GM12878 (cell line): Measurements from ENCODE around the gene ECHDC1.

Experiments used
- BCL11A ChIP-seq: IDR thresholded peaks from 2 replicates; pipeline ENCODE4 v1.6.1; 2011; ENCODE audit warnings: low read depth, low read length
- CEBPB ChIP-seq, 2 experiments: fragments of 150-350 bp in 1 of 2; IDR thresholded peaks; 2 replicates each; pipeline ENCODE4 v1.6.1; 2012 to 2014; ENCODE audit warnings: low read depth in 2 of 2, low read length in 2 of 2, borderline replicate concordance in 1 of 2, inconsistent platforms in 1 of 2
- CREM ChIP-seq: IDR thresholded peaks from 2 replicates; pipeline ENCODE4 v1.6.1; 2014; ENCODE audit warnings: antibody characterized with exemption, low read depth
- CTCF ChIP-seq, 3 experiments: IDR thresholded peaks in 2 of 3; conservative IDR thresholded peaks in 1 of 3; 2 replicates each; pipeline ENCODE4 v1.5.1; 2011; ENCODE audit warnings: low read depth in 3 of 3, low read length in 3 of 3, mild to moderate bottlenecking in 3 of 3, control low read depth in 2 of 3, moderate library complexity in 2 of 3, inconsistent platforms in 1 of 3, mixed read lengths in 1 of 3; ENCODE audit not compliant: control insufficient read depth in 2 of 3, insufficient read depth in 1 of 3; ENCODE audit errors: extremely low read depth in 1 of 3
- EP300 ChIP-seq, 2 experiments: fragments of 150-350 bp in 1 of 2; IDR thresholded peaks; 2 replicates each; pipeline ENCODE4 v1.6.1; 2011 to 2012; ENCODE audit warnings: low read depth in 2 of 2, low read length in 2 of 2, borderline replicate concordance in 1 of 2, improper control_type of control experiment in 1 of 2, inconsistent platforms in 1 of 2; ENCODE audit not compliant: control insufficient read depth in 1 of 2
- ETV6 ChIP-seq, 2 experiments: fragments of 450-650 bp in 1 of 2; IDR thresholded peaks in 1 of 2; conservative IDR thresholded peaks in 1 of 2; 2 replicates each; pipeline ENCODE4 v1.6.1; 2014; ENCODE audit warnings: antibody characterized with exemption in 1 of 2, borderline replicate concordance in 1 of 2, low read depth in 1 of 2, mild to moderate bottlenecking in 1 of 2, moderate library complexity in 1 of 2
- IRF4 ChIP-seq: IDR thresholded peaks from 2 replicates; pipeline ENCODE4 v1.6.1; 2011; ENCODE audit warnings: low read depth, low read length
- MXI1 ChIP-seq: fragments of 150-350 bp; IDR thresholded peaks from 2 replicates; pipeline ENCODE4 v1.6.1; 2011; ENCODE audit warnings: low read depth, mild to moderate bottlenecking, inconsistent platforms, low read length, improper control_type of control experiment
- POLR2A ChIP-seq: IDR thresholded peaks from 2 replicates; pipeline ENCODE4 v1.6.1; 2011; ENCODE audit warnings: low read depth, mild to moderate bottlenecking, low read length
- USF2 ChIP-seq: IDR thresholded peaks from 2 replicates; pipeline ENCODE4 v1.6.1; 2011; ENCODE audit warnings: low read depth, low read length, improper control_type of control experiment, borderline replicate concordance
- YY1 ChIP-seq: IDR thresholded peaks from 2 replicates; pipeline ENCODE4 v1.6.1; 2011; ENCODE audit warnings: low read depth, mild to moderate bottlenecking, low read length
- ZNF274 ChIP-seq: IDR thresholded peaks from one replicate; pipeline ENCODE4 v1.8.0; 2011; ENCODE audit not compliant: insufficient read length, insufficient read depth
- ZNF687 ChIP-seq: fragments of 450-650 bp; IDR thresholded peaks from 2 replicates; pipeline ENCODE4 v1.6.1; 2017; ENCODE audit warnings: mild to moderate bottlenecking, moderate library complexity

- TF ChIP-seq BCL11A, result no peak
- TF ChIP-seq IRF4, result no peak
- TF ChIP-seq CEBPB (IDR thresholded peaks at IDR 0.05; ENCODE audit: borderline replicate concordance in 1 of 2, low read depth in 2 of 2, low read length in 2 of 2), result no peak
- no peak for TF ChIP-seq YY1
- TF ChIP-seq ZNF687, result no peak
- TF ChIP-seq EP300 (IDR thresholded peaks at IDR 0.05; ENCODE audit: borderline replicate concordance in 1 of 2, control insufficient read depth in 1 of 2, low read depth in 2 of 2, low read length in 2 of 2), result no peak
- TF ChIP-seq USF2, result no peak
- TF ChIP-seq ETV6 (conservative IDR thresholded peaks at IDR 0.05 in 1 of 2, IDR thresholded peaks at IDR 0.05 in 1 of 2; ENCODE audit: borderline replicate concordance in 1 of 2, low read depth in 1 of 2), result no peak
- no peak for TF ChIP-seq MXI1
- TF ChIP-seq CTCF (IDR thresholded peaks at IDR 0.05 in 2 of 3, conservative IDR thresholded peaks at IDR 0.05 in 1 of 3; ENCODE audit: control insufficient read depth in 2 of 3, extremely low read depth in 1 of 3, insufficient read depth in 1 of 3, low read depth in 3 of 3, low read length in 3 of 3), result no peak
- TF ChIP-seq ZNF274, result no peak
- no peak for TF ChIP-seq CREM
- no peak for TF ChIP-seq POLR2A
Observed at GRCh38 chr6:127383988-127384387, 40.6 kb upstream of the ECHDC1 start.
